ENCODE measurements around the gene CAPNS1. TPM values are rescaled to one million over a fixed set of nuclear protein-coding genes. Genes with fewer than 3 reads are reported as not detected.

CAPNS1 gene
- 100 to 1,000 TPM; 461 to 599 (median 568) TPM for polyA plus RNA-seq (ENCODE audit: insufficient read length in 4 of 4)

DNA sequence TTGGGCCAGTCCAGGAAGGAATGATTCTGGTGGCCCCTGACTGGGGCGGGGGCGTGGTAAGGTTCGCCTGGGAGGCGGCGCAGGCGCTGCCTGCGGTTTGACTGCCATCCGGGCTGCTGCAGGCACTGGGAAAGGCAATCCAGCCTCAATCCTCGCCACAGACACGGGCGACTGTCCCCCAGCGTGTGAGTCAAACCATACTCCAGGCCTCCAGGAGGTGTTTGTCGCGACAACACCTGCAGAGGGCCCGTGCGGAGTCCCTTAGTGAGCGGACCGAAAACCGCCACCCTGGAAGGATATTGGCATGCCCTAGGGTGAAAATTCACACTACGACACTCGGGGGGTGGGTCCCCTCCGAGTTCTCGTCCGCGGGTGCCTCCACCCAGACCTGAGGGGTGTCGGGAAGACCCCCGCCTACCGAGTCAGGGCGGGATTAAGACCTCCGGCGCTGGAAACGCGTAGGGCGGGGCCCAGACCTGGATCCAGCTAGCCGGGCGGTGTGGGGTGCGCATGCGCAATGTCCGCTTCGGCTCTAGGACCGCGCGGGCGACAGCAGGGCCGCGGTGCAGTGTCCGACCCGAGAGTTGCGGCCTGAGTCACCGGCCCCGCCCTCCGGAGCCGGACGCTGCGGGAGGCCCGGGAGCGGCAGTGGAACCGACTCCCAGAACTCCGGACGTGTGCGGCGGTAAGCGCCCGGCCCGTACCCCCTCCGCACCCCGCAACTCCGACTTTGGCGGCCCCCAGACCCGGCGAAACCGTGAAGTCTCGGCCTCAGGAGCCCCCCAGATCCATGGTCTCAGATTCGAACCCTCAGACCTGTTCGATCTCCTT is at the start of gene CAPNS1:
CAPNS1 (plus strand) TSS at position 594 of the 831 bp plus-strand sequence. CDS start 946 bp downstream, outside the sequence.
- DNase-seq (ENCODE audit: low read depth in 4 of 4, low spot score in 3 of 4) = peak; percentile 94 to 96 (median 94)

DNA sequence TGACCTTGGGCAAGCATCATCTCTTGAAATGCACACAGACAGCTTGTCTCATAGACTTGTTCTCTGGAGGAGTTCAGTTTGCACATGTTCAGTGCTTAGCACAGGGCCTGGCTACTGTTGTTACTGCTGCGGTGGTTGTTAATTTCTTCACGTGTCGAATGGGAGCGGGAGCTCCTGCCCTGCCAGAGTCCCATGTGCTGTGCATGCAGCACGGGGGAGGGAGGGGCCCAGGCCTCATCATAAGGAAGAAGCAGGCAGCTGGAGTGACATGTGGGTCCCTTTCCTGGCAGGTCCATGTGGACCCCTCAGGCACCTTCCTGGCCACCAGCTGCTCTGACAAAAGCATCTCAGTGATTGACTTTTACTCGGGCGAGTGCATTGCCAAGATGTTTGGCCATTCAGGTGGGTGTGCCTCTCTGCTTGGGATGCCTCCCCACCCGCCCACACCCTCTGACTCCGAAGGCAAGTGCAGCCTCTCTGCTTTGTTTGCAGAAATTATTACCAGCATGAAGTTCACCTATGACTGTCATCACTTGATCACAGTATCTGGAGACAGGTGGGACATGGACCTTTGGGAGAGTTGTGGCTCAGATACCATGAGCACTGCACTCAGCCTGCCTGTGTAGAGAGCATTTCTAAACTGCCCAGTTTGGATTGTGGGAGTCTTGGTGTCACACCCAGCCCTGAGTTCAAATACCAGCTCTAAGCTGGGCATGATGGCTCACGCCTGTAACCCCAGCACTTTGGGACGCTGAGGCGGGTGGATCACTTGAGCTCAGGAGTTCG is 48.8 kb upstream of the CAPNS1 start:
- no peak for DNase-seq (ENCODE audit: low read depth in 4 of 4, low spot score in 3 of 4)

DNA sequence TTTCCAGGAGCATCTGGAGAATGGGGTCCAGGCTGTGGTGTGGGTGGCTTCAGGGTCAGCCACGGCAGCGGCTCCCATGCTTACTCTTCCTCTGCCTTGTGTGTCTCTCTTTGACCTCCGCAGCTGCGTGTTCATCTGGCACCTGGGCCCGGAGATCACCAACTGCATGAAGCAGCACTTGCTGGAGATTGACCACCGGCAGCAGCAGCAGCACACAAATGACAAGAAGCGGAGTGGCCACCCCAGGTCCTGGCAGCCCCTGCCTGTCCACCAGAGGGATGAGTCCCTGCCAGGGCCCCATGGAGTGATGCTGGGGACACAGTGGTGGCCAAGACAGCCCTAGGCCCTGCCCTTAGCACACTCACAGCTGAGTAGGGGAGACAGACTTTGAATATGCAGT is 47.3 kb upstream of the CAPNS1 start:
- DNase-seq (ENCODE audit: low read depth in 4 of 4, low spot score in 3 of 4) = no peak

DNA sequence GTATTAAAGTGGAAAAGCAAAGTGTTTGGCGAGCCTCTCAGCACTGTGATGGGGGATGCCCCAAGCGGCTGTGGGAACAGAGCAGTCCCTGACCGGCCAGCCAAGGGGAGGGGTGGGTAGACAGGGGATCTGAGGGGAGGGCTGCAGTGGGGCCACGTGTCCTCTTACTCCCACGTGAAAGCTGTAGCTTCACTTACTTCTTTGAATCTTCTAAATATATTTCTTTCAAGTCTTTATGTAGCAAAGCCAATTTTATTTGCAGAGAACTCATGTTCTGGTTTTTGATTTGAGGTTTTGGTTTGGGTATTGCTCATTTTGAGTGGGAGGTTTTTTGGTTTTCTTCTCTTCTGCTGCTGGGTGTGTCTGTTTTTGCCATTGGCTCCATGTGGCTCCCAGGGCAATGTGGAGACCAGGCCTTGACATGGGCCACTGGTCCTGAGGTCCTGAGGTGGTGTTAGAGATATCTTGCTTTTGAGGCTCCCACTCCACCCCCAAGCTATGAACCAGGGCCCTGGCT is 46.7 kb upstream of the CAPNS1 start:
- no peak for DNase-seq (ENCODE audit: low read depth in 4 of 4, low spot score in 3 of 4)

DNA sequence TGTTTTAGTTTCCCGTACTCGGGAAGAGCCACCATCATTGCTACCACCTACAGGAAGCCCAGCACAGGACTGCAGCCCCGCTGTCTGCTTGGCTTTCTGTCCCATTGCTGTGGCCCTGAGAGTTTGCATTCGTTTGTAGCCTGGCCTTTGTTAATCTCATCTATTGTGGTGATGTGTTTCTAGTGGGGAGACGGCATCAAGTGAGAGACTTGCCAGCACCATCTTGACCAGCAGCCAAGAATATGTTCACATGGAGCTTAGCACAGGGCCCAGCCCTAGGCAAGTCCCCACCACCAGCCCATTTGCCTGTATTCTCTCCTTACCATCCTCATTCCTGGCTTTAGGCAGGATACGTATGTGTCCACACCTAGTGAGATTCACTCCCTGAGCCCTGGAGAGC is 46.2 kb upstream of the CAPNS1 start:
- DNase-seq (ENCODE audit: low read depth in 4 of 4, low spot score in 3 of 4) = no peak

DNA sequence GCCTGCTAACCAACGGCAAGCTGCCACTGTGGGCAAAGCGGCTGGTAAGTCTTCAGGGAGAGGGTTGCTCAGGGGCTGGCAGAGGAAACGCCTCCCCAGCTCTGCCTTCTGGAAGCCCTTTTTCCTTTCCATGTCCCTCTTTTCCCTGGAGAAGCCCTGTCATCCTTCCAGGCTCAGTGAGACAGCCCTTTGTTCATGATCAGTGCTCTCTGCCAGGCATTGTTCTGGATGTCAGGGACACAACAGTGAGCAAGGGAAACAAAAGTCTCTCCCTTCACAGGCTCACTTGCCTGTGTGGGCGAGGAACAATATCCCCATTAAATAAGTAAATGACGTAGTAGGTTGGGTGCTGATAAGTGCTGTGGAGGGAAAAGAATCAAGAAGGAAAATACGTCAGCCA is 42.8 kb upstream of the CAPNS1 start:
- DNase-seq (ENCODE audit: low read depth in 4 of 4, low spot score in 3 of 4) = no peak

DNA sequence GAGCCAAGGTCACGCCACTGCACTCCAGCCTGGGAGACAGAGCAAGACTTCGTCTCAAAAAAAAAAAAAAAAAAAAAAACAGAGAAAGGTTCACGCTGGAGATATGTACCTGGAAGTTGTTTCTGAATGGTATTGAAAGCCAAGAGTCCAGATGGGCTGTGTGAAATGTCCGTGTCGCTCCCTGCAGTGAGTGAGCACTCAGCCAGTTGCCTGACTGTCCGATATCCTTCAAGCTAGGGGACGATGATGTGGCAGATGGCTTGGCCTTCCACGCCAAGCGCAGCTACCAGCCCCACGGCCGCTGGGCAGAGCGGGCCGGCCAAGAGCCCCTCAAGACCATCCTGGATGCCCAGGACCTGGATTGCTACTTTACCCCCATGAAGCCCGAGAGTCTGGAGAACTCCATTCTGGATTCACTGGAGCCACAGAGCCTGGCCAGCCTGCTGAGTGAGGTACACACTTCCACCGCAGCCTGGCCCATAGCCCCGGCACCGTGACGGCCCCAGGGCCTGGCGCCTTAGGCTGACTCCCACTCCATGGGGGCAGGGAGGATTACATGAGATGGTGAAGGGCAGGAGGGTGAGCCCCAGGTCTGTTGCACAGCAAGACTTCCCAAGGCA is 40.6 kb upstream of the CAPNS1 start:
- no peak for DNase-seq (ENCODE audit: low read depth in 4 of 4, low spot score in 3 of 4)

DNA sequence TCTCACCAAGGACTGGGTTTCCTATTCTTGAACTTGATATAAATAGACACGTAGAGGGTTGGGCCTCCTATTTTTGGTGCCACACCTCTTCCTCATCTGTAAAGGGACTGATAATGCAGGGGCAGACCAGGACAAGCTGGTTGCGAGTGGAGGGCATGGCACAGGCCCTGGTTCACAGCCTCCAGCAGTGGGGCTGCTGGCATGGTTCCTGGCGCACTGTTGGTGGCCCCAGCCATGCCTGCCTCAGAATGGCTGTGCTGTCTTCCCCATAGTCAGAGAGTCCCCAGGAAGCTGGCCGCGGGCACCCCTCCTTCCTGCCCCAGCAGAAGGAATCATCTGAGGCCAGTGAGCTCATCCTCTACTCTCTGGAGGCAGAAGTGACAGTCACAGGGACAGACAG is 39.4 kb upstream of the CAPNS1 start:
- no peak for DNase-seq (ENCODE audit: low read depth in 4 of 4, low spot score in 3 of 4)

DNA sequence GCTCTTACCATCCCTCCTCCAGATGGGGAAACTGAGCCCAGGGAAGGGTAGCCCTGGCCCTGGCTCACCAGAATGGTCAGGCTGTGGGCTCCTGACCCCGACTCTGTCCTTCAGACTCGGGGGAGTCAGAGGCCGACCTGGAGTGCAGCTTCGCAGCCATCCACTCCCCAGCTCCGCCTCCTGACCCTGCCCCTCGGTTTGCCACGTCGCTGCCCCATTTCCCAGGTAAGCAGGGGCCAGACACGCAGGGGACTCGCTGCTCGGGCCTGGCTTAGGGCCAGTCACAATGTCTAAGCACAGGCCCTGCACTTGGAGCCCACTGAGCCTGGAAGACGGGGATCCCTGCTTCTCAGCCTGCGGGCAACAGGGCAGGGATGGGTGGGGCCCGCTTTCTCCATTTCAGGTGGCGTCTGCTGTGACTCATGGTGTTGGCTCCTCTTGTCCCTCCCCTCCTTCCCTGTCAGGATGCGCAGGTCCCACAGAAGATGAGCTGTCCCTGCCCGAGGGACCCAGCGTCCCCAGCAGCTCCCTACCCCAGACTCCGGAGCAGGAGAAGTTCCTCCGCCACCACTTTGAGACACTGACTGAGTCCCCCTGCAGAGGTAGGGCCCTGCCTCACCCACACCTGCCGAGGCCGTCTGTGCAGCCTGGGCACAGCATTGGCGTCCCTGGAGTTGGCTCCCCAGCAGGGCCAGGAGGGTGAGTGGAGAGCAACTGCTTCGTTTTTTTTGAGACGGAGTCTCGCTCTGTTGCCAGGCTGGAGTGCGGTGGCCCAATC is 38.1 kb upstream of the CAPNS1 start:
- DNase-seq (ENCODE audit: low read depth in 4 of 4, low spot score in 3 of 4) = no peak

DNA sequence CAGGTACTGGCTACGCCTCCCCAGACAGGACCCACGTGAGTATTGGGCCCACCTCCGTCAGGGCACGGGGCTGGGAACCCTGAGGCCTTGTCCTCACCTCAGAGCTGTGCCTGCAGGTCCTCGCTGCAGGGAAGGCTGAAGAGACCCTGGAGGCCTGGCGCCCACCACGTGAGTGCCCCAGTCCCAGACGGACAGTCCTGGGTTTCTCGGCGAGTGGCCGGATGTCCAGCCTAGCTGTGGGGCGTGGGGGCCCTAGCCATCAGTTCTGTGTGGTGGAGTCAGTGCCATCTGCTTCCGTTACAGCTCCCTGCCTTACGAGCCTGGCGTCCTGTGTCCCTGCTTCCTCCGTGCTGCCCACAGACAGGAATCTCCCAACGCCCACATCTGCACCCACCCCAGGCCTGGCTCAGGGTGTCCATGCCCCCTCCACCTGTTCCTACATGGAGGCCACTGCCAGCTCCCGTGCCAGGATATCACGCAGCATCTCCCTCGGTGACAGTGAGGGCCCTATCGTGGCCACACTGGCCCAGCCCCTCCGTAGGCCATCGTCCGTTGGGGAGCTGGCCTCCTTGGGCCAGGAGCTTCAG is 36.7 kb upstream of the CAPNS1 start:
- DNase-seq (ENCODE audit: low read depth in 4 of 4, low spot score in 3 of 4) = no peak

DNA sequence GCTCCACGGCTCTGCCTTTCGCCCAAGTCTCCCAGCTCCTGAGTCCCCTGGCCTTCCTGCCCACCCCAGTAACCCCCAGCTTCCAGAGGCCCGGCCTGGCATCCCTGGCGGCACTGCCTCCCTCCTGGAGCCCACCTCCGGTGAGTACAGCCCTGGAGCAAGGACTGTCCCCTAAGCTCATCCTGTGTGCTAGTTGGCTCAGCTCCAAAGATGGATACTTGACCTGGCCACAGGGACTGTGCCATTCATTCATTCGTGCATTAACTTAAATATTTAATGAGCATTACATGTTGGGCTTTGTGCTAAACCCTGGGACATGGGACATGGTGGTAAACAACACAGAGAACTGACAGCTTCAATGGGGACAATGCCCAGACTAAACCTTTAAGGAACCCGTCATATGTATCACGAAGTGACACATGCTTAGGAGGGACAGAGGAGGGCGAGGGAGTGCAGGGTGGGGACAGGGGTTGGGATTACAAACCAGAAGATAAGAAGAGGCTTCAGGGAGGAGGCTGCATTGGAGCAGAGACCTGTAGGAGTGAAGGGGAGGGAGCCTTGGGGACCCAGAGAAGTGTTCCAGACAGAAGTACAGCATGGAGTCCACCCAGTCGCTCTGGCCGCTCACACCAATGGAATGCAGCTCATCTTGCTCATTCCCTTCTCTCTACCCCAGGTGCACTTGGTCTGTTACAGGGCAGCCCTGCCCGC is 35.9 kb upstream of the CAPNS1 start:
- DNase-seq (ENCODE audit: low read depth in 4 of 4, low spot score in 3 of 4) = no peak

DNA sequence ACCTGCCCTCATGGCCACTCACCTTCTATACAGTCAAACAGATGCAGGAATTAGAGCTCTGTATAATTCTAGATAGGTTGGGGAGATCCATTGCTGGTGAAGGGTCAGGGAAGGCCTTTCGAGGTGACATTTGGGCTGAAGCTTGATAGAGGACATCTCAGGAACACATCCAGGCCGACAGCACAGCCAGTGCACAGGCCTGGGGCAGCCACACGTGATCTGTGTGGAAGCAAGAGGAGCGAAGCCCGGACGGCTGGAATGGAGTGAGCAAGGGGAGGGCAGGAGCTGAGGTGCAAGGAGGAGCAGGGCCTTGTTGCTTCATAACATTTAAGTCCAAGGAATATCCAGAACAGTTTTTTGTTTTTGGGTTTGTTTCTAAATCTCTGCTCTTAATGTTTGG is 33.4 kb upstream of the CAPNS1 start:
- no peak for DNase-seq (ENCODE audit: low read depth in 4 of 4, low spot score in 3 of 4)

DNA sequence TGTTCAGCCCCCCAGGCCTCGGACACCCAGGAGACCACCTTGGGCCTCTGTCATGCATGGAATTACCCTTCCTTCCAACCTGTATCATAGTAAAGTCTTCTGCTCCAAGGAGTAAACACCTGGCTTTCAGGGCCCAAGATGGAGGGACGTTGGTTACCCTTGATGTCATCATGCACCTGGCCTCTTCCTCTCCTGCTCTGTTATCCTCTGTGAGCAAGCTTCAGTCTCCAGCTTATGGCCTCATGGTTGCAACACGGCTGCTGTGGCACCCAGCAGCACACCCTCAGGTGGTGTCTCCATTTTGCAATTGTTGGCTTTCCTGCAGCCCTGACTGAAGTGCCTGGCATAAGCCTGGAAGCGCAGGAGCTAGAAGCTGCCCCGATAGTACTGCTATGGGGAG is 32.9 kb upstream of the CAPNS1 start:
- no peak for DNase-seq (ENCODE audit: low read depth in 4 of 4, low spot score in 3 of 4)

DNA sequence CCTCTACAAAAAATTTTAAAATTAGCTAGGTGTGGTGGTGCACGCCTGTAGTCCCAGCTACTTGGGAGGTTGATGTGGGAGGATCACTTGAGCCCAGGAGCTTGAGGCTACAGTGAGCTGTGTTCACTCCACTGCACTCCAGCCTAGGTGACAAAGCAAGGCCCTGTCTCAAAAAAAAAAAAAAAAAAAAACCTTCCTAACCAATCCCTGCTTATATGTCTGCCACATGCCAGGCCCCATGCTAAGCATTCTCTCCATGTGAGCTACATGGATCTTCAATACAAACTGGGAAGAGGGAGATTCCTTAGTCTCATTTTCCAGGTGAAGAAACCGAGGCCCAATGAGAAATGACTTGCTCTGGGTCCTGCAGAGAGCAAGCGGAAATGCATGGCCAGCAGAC is 31.2 kb upstream of the CAPNS1 start:
- DNase-seq (ENCODE audit: low read depth in 4 of 4, low spot score in 3 of 4) = no peak

DNA sequence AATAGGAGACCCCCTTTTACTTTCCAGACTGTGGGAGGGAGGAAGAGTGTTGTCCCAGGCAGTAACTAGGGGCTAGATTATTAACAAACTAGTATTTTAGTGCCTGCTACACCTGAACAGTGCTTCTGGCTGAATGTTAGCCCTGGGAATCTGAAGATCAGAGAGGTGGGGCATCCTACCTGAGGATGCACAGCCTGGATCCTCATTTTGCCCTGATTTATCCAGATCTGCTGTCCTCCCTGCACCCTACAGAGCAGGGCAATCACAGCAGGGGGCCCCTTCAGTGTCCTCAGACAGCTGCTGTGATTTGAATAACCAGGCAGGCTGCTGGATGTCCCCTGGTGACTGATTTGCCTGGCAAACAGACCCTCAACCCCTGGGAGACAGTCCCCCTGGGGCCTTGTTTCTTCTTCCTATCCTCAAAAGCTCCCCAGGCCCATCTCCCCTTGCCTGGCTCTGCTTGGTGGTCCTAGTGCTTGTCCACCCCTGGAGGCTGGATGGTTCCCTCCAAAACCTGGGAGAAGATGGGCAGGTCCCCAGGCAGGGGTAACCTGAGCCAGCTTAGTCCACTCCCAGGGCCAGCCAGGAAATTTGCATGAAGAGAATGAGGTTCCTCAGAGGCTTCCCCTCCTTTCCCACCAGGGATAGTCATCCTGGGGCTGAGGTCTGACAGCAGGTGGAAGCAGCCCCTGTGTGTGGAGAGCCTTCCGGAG is 29.2 kb upstream of the CAPNS1 start, which contains the start of gene OVOL3:
OVOL3 (plus strand) TSS at position 657 of the 713 bp plus-strand sequence. CDS start 60 bp downstream, outside the sequence.
- no peak for DNase-seq (ENCODE audit: low read depth in 4 of 4, low spot score in 3 of 4)

DNA sequence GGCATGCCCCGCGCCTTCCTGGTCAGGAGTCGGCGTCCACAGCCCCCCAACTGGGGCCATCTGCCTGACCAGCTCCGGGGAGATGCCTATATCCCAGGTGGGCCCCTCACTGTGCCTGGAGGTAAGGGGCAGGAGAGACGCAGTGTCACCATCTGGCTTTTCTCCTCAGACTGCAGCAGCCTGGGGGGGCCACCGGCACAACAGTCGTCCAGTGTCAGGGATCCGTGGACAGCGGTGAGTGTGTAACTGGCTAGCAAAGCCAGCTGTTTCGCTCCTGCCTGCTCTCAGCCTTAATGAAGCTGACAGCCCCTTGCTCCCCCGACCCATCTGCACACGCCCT is 28.7 kb upstream of the CAPNS1 start:
- no peak for DNase-seq (ENCODE audit: low read depth in 4 of 4, low spot score in 3 of 4)

DNA sequence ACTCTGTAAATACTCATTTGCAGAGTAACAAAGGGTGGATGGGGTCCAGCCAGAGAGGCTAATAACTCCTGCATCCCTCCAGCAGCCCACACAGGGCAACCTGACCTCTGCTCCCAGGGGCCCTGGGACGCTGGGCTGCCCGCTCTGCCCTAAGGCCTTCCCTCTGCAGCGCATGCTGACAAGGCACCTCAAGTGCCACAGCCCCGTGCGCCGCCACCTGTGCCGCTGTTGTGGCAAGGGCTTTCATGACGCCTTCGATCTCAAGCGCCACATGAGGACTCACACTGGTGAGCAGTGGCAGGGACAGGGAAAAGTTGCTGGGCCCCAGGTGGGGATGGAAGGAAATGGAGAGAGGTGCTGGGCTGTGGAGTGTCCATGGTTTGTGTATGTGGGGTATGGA is 27.2 kb upstream of the CAPNS1 start:
- DNase-seq (ENCODE audit: low read depth in 4 of 4, low spot score in 3 of 4) = no peak

DNA sequence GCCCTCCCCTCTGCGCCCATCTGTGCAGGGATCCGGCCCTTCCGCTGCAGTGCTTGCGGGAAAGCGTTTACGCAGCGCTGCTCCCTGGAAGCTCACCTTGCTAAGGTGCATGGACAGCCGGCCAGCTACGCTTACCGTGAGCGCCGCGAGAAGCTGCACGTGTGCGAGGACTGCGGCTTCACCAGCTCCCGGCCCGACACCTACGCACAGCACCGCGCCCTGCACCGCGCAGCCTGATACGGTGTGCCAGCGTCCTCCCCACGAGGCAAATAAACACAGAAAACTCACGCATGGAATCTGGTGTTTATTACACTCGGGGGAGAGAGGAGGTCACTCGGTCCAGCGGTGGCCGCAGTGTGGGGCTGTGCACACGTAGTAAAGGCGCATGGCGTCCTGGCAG is 26.4 kb upstream of the CAPNS1 start:
- DNase-seq (ENCODE audit: low read depth in 4 of 4, low spot score in 3 of 4) = no peak

Measured in left renal pelvis (tissue), 4 donors.